HG03064 (cell line): Measurements from ENCODE around the gene JARID2.
"Not testable (repeated sequence)": the region's sequence is repeated elsewhere in the genome, so short reads cannot be mapped to it uniquely, and the experiment has no call there.

Experiments used
- ATAC-seq: cut with Tn5 transposase; IDR thresholded peaks from one replicate; pipeline ENCODE4 v1.9.1; 2021; ENCODE audit warnings: low read depth; ENCODE audit not compliant: unreplicated experiment

JARID2 gene

GRCh38 chr6:15304337-15305042 is 58.6 kb downstream of the JARID2 start:
- ATAC-seq = no peak

GRCh38 chr6:15305496-15305895 is 59.6 kb downstream of the JARID2 start:
- no peak for ATAC-seq

GRCh38 chr6:15305909-15306308 is 60.0 kb downstream of the JARID2 start:
- ATAC-seq = no peak

- no peak for ATAC-seq
Observed at GRCh38 chr6:15308435-15309213, 62.8 kb downstream of the JARID2 start.

- ATAC-seq = no peak
Observed at GRCh38 chr6:15309611-15310283, 63.9 kb downstream of the JARID2 start.

GRCh38 chr6:15310680-15311079 is 64.8 kb downstream of the JARID2 start:
- ATAC-seq = no peak

- ATAC-seq = no peak
Observed at GRCh38 chr6:15312500-15312899, 66.6 kb downstream of the JARID2 start.

GRCh38 chr6:15313367-15313766 is 67.5 kb downstream of the JARID2 start:
- ATAC-seq = no peak

GRCh38 chr6:15316754-15317153 is 70.9 kb downstream of the JARID2 start:
- ATAC-seq = no peak

GRCh38 chr6:15317251-15317650 is 71.4 kb downstream of the JARID2 start:
- ATAC-seq = no peak

GRCh38 chr6:15317934-15318902 is 72.3 kb downstream of the JARID2 start:
- ATAC-seq = no peak

- no peak for ATAC-seq
Observed at GRCh38 chr6:15319677-15320076, 73.8 kb downstream of the JARID2 start.

GRCh38 chr6:15320693-15321092 is 74.8 kb downstream of the JARID2 start:
- ATAC-seq = no peak

- ATAC-seq = no peak
Observed at GRCh38 chr6:15322184-15322583, 76.3 kb downstream of the JARID2 start.

- ATAC-seq = no peak
Observed at GRCh38 chr6:15322781-15323536, 77.1 kb downstream of the JARID2 start.

GRCh38 chr6:15323611-15324010 is 77.7 kb downstream of the JARID2 start:
- ATAC-seq = not testable (repeated sequence)

- ATAC-seq = no peak
Observed at GRCh38 chr6:15324427-15324985, 78.6 kb downstream of the JARID2 start.

GRCh38 chr6:15325540-15325955 is 79.7 kb downstream of the JARID2 start:
- no peak for ATAC-seq

- ATAC-seq = no peak
Observed at GRCh38 chr6:15326067-15326614, 80.3 kb downstream of the JARID2 start.
